B cell (primary cell): Measurements from ENCODE around the gene POLR3B. TPM values are rescaled to one million over a fixed set of nuclear protein-coding genes. Genes with fewer than 3 reads are reported as not detected.
A peak's percentile ranks its signal among the peaks of the same experiment; 100 is the strongest.
"Not testable (repeated sequence)": the region's sequence is repeated elsewhere in the genome, so short reads cannot be mapped to it uniquely, and the experiment has no call there.

Experiments
- ATAC-seq: fragments of 200-7000 bp; cut with Tn5 transposase; one replicate; pipeline ENCODE4 v1.10.0; 2021; ENCODE audit warnings: low read depth, mild to moderate bottlenecking, moderate number of reproducible peaks, moderate library complexity
- CTCF ChIA-PET: fragments of 350-600 bp; sonication (Branson Sonifier 250); formaldehyde crosslinking; loops from one replicate; lab custom pipeline; 2021; ENCODE audit warnings: antibody characterized with exemption, inconsistent platforms; lab: Charles Lee
- POLR2A ChIA-PET: fragments of 350-600 bp; sonication (Branson Sonifier 250); formaldehyde crosslinking; loops from one replicate; lab custom pipeline; 2021; ENCODE audit warnings: antibody characterized with exemption; lab: Charles Lee
- DNase-seq: peaks from one replicate; pipeline ENCODE4 v3.0.0; 2013
- H2AFZ ChIP-seq: 2 replicates; pipeline ENCODE4 v1.6.1; 2012; ENCODE audit warnings: mild to moderate bottlenecking, low read depth, low read length; ENCODE audit not compliant: insufficient read depth, poor library complexity, severe bottlenecking
- H3K27ac ChIP-seq, 2 donors: 1 replicate in 1 of 2; 2 replicates in 1 of 2; pipeline ENCODE4 v1.5.1; 2012 to 2013; ENCODE audit warnings: low read length in 2 of 2, mild to moderate bottlenecking in 2 of 2, moderate library complexity in 1 of 2
- H3K27me3 ChIP-seq, 4 experiments: fragments of 200-600 bp in 1 of 4; sonication (generic) in 1 of 4; replicated peaks in 1 of 4; 1 replicate in 2 of 4; 2 replicates in 2 of 4; pipeline versions ENCODE4 v1.6.1 to v1.7.0; 2013 to 2016; ENCODE audit warnings: low read length in 3 of 4, mild to moderate bottlenecking in 2 of 4, mixed read lengths in 1 of 4, moderate library complexity in 1 of 4; ENCODE audit not compliant: insufficient read depth in 4 of 4, control insufficient read depth in 3 of 4; ENCODE audit errors: control extremely low read depth in 1 of 4
- H3K36me3 ChIP-seq, 2 experiments: replicated peaks in 1 of 2; 1 replicate in 1 of 2; 2 replicates in 1 of 2; pipeline versions ENCODE4 v1.6.1 to v1.7.1; 2013; ENCODE audit warnings: low read length in 1 of 2; ENCODE audit not compliant: insufficient read depth in 2 of 2, control insufficient read depth in 1 of 2; ENCODE audit errors: control extremely low read depth in 1 of 2, extremely low read depth in 1 of 2
- H3K4me1 ChIP-seq, 2 donors: fragments of 200-600 bp in 1 of 2; sonication (generic) in 1 of 2; 1 replicate in 1 of 2; 2 replicates in 1 of 2; pipeline versions ENCODE4 v1.5.1 to v1.6.1; 2013 to 2017; ENCODE audit warnings: low read length in 2 of 2; ENCODE audit not compliant: control insufficient read depth in 2 of 2, insufficient read depth in 2 of 2
- H3K4me2 ChIP-seq: replicated peaks from 2 replicates; pipeline ENCODE3; 2012; ENCODE audit warnings: mild to moderate bottlenecking, low read depth, low read length; ENCODE audit not compliant: poor library complexity, severe bottlenecking
- H3K4me3 ChIP-seq, 5 experiments: fragments of 200-600 bp in 1 of 5; sonication (generic) in 1 of 5; 1 replicate in 3 of 5; 2 replicates in 2 of 5; pipeline versions ENCODE4 v1.5.1 to v1.7.0; 2011 to 2016; ENCODE audit warnings: low read length in 4 of 5, mild to moderate bottlenecking in 4 of 5, low read depth in 2 of 5, control low read depth in 1 of 5, moderate library complexity in 1 of 5; ENCODE audit not compliant: insufficient read depth in 1 of 5; ENCODE audit errors: control extremely low read depth in 1 of 5, extremely low read depth in 1 of 5
- H3K79me2 ChIP-seq: fragments of 200-600 bp; sonication (generic); one replicate; pipeline ENCODE4 v1.6.0; 2016; ENCODE audit warnings: low read length; ENCODE audit not compliant: control insufficient read depth, insufficient read depth
- H3K9ac ChIP-seq: fragments of 200-600 bp; sonication (generic); 2 replicates; pipeline ENCODE4 v1.6.1; 2017; ENCODE audit warnings: mild to moderate bottlenecking, low read length, moderate library complexity
- H3K9me3 ChIP-seq, 3 donors: one replicate each; pipeline versions ENCODE4 v1.6.1 to v1.7.1; 2013; ENCODE audit warnings: low read length in 2 of 3; ENCODE audit not compliant: control insufficient read depth in 2 of 3, insufficient read depth in 1 of 3; ENCODE audit errors: control extremely low read depth in 1 of 3
- H4K20me1 ChIP-seq: 2 replicates; pipeline ENCODE4 v1.6.0; 2012; ENCODE audit warnings: mild to moderate bottlenecking, low read length; ENCODE audit not compliant: insufficient read depth, control insufficient read depth, poor library complexity, severe bottlenecking
- H3K27ac Mint-ChIP-seq: one replicate; pipeline ENCODE4 v1.8.0; 2021; ENCODE audit warnings: mixed read lengths
- H3K27me3 Mint-ChIP-seq: one replicate; pipeline ENCODE4 v1.8.0; 2021; ENCODE audit warnings: mixed read lengths
- H3K4me1 Mint-ChIP-seq: one replicate; pipeline ENCODE4 v1.8.0; 2021; ENCODE audit warnings: mixed read lengths
- H3K4me3 Mint-ChIP-seq: one replicate; pipeline ENCODE4 v1.8.0; 2021; ENCODE audit warnings: mixed read lengths
- H3K9me3 Mint-ChIP-seq: one replicate; pipeline ENCODE4 v1.8.0; 2022; ENCODE audit warnings: mixed read lengths; ENCODE audit not compliant: insufficient read depth
- EZH2 ChIP-seq: IDR thresholded peaks from 2 replicates; pipeline ENCODE4 v1.6.1; 2012; ENCODE audit warnings: borderline replicate concordance, low read depth, mild to moderate bottlenecking, moderate library complexity, low read length; ENCODE audit not compliant: insufficient read depth, poor library complexity, severe bottlenecking
- WGBS: methylation state at CpG from one replicate; pipeline ENCODE4 v1.1.5; 2013; ENCODE audit warnings: missing lambda C conversion rate; ENCODE audit not compliant: insufficient coverage; 5-methylcytosine and 5-hydroxymethylcytosine counted together
- intact Hi-C: fragments of 100-400 bp; cut with micrococcal nuclease; formaldehyde crosslinking; loops from one replicate; pipeline ENCODE4 v1.10.0; 2022
- polyA plus RNA-seq: library from polyadenylated mRNA; depleted of rRNA; stranded (reverse); fragments of >200 nt; gene quantifications from 2 replicates; pipeline ENCODE4 v1.2.3, GENCODE V29; 2012
- total RNA-seq, 2 donors: library from RNA; stranded (reverse); fragments of 120-200 nt in 1 of 2; gene quantifications; 1 replicate in 1 of 2; 2 replicates in 1 of 2; pipeline versions ENCODE4 v1.2.3 to v1.2.4, GENCODE V29; 2013 to 2022
- TF ChIP-seq, protein P1 (sequence below): fragments of 200-600 bp; IDR thresholded peaks from one replicate; pipeline ENCODE4 v1.8.0; 2022; ENCODE audit warnings: antibody characterized with exemption, mild to moderate bottlenecking

The POLR3B gene
- total and polyA plus RNA-seq, 2 donors (not counting 1 experiment from before 2014, with no cell fraction given): 1.3 to 9.7 TPM

GRCh38 chr12:106311139-106311538 is 46.4 kb upstream of the POLR3B start:
- Histone ChIP-seq H3K79me2 (peaks cover 31% of the 10 kb centered on the region), H3K9me3 (no peaks in the 10 kb centered on the region), H3K27me3 (no peaks in the 10 kb centered on the region), H3K9ac (no peak overlapping the region), H3K4me1 (peaks cover 15 to 19% of the 10 kb centered on the region in 2 donors), H4K20me1 (peaks cover 79% of the 10 kb centered on the region), H3K36me3 (peaks cover 13 to 40% of the 10 kb centered on the region in 2 experiments), H3K27ac (no peak overlapping the region), H3K4me2 (no peak overlapping the region), H3K4me3 (no peak overlapping the region), H2AFZ (no peak overlapping the region)
- CTCF ChIA-PET: interaction anchor here (0.9 to 3.7 kb wide), 5 partner anchors 10 to 87 kb away, joined by 4 to 23 read pairs (median 5); no protein-coding TSS in a partner anchor
- Mint-ChIP-seq H3K27ac (no peak overlapping the region), H3K4me1 (peaks cover 49% of the 10 kb centered on the region), H3K27me3 (no peaks in the 10 kb centered on the region), H3K4me3 (peak overlapping the region; percentile 37), H3K9me3 (no peaks in the 10 kb centered on the region)
- 44% methylated on average over 7 of the region's 8 CpGs for WGBS
- POLR2A ChIA-PET: no interaction called here
- ATAC-seq: no peak
- intact Hi-C loops: no loop called here
- no peak for DNase-seq
- no peak for TF ChIP-seq EZH2
- TF ChIP-seq, protein P1, sequence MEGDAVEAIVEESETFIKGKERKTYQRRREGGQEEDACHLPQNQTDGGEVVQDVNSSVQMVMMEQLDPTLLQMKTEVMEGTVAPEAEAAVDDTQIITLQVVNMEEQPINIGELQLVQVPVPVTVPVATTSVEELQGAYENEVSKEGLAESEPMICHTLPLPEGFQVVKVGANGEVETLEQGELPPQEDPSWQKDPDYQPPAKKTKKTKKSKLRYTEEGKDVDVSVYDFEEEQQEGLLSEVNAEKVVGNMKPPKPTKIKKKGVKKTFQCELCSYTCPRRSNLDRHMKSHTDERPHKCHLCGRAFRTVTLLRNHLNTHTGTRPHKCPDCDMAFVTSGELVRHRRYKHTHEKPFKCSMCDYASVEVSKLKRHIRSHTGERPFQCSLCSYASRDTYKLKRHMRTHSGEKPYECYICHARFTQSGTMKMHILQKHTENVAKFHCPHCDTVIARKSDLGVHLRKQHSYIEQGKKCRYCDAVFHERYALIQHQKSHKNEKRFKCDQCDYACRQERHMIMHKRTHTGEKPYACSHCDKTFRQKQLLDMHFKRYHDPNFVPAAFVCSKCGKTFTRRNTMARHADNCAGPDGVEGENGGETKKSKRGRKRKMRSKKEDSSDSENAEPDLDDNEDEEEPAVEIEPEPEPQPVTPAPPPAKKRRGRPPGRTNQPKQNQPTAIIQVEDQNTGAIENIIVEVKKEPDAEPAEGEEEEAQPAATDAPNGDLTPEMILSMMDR: no peak

- H2AFZ ChIP-seq, H3K9me3 Mint-ChIP-seq, H3K9me3 ChIP-seq, H3K27ac ChIP-seq, H3K4me3 ChIP-seq, H3K27ac Mint-ChIP-seq, H3K27me3 ChIP-seq, H3K9ac ChIP-seq, ATAC-seq, DNase-seq, H3K4me2 ChIP-seq, H3K27me3 Mint-ChIP-seq, intact Hi-C loops, H3K4me3 Mint-ChIP-seq: not testable (repeated sequence)
- Histone ChIP-seq H3K4me1 (peaks cover 14 to 15% of the 10 kb centered on the region in 2 donors), H3K79me2 (peaks cover 19% of the 10 kb centered on the region), H4K20me1 (peaks cover 80% of the 10 kb centered on the region), H3K36me3 (peaks cover 16 to 51% of the 10 kb centered on the region in 2 experiments)
- ChIA-PET CTCF (interaction anchor here (1.5 kb wide), 1 partner anchor 87 kb away, joined by 6 read pairs; no protein-coding TSS in a partner anchor), POLR2A (interaction anchor here (0.7 kb wide), 2 partner anchors 10 to 67 kb away, joined by 3 to 6 read pairs; no protein-coding TSS in a partner anchor)
- peaks cover 31% of the 10 kb centered on the region for H3K4me1 Mint-ChIP-seq
- no CpG with 5 or more reads among the region's 4 CpGs for WGBS
These were observed 44.1 kb upstream of the POLR3B start for GRCh38 chr12:106313413-106313812.
